Ascending aorta (tissue), 1 donor: ENCODE results near the gene RTP4. TPM values are rescaled to one million over a fixed set of nuclear protein-coding genes. Genes with fewer than 3 reads are reported as not detected.

ENCODE experiments used
- total RNA-seq: library from RNA; depleted of rRNA; stranded (reverse); fragments of >200 nt; gene quantifications from one replicate; pipeline ENCODE4 v1.1.0, GENCODE V29; 2016

The RTP4 gene
- total RNA-seq, 1 donor from 2014 or later: not detected

Other genes with a start within 250 kb of the RTP4 start
- 3.1 TPM for gene RPL39L, start 228.9 kb upstream of the RTP4 start, total RNA-seq
- not detected for gene RTP1, start 170.9 kb upstream of the RTP4 start, total RNA-seq
- 2.6 TPM for gene MASP1, start 76.6 kb upstream of the RTP4 start, total RNA-seq